A549 (cell line): ENCODE measurements around the gene USP49. TPM values are rescaled to one million over a fixed set of nuclear protein-coding genes. Genes with fewer than 3 reads are reported as not detected.
A peak's percentile ranks its signal among the peaks of the same experiment; 100 is the strongest.

ENCODE experiments used
- ATAC-seq, 2 experiments: fragments of 200-7000 bp in 1 of 2; fragments of >200 bp in 1 of 2; cut with Nextera tagmentation in 1 of 2; cut with Tn5 transposase in 1 of 2; 3 replicates each; pipeline versions ENCODE4 v1.8.0 to v1.9.1; 2018 to 2020; ENCODE audit warnings: mild to moderate bottlenecking in 1 of 2, moderate library complexity in 1 of 2
- CTCF ChIA-PET: fragments of 300-600 bp; sonication (Branson Sonifier 250); formaldehyde crosslinking; extraction: SDS; loops from one replicate; lab custom pipeline; 2021; ENCODE audit warnings: antibody characterized with exemption, inconsistent platforms; lab: Yijun Ruan, JAX
- POLR2A ChIA-PET: fragments of 350-600 bp; formaldehyde crosslinking; extraction: SDS; loops from one replicate; lab custom pipeline; 2021; ENCODE audit warnings: antibody characterized with exemption, inconsistent platforms; lab: Yijun Ruan, JAX
- DNase-seq, 2 experiments: peaks; one replicate each; pipeline versions ENCODE4 v3.0.0 to v3.0.0-alpha.2; 2011 to 2016; ENCODE audit warnings: low read depth in 1 of 2, low spot score in 1 of 2
- FAIRE-seq: peaks from 2 replicates; lab custom pipeline; 2011; peaks lifted over from hg19 to GRCh38; lab: Jason Lieb, UNC
- H3K27ac ChIP-seq, 2 experiments: fragments of >200 bp; sonication (Bioruptor Twin); formaldehyde crosslinking; 3 replicates each; pipeline ENCODE4 v1.5.1; 2016 to 2017
- H3K4me1 ChIP-seq: fragments of >200 bp; sonication (Bioruptor Twin); formaldehyde crosslinking; 3 replicates; pipeline ENCODE4 v1.6.1; 2016
- H3K4me2 ChIP-seq: fragments of >200 bp; sonication (Bioruptor Twin); formaldehyde crosslinking; 3 replicates; pipeline ENCODE4 v1.6.1; 2016
- H3K4me3 ChIP-seq: fragments of >200 bp; sonication (Bioruptor Twin); formaldehyde crosslinking; 3 replicates; pipeline ENCODE4 v1.5.1; 2016
- H3K9me3 ChIP-seq: fragments of >200 bp; sonication (Bioruptor Twin); formaldehyde crosslinking; 3 replicates; pipeline ENCODE4 v1.6.1; 2016
- BCL3 ChIP-seq: fragments of >200 bp; sonication (Bioruptor Twin); formaldehyde crosslinking; IDR thresholded peaks from 3 replicates; pipeline ENCODE4 v1.6.1; 2016
- BHLHE40 ChIP-seq: IDR thresholded peaks from 2 replicates; pipeline ENCODE4 v1.6.1; 2012; ENCODE audit warnings: low read depth, low read length, inconsistent platforms
- CBX2 ChIP-seq: fragments of 200-600 bp; sonication (generic); IDR thresholded peaks from 2 replicates; pipeline ENCODE4 v1.6.1; 2016; ENCODE audit warnings: low read depth, mild to moderate bottlenecking, borderline replicate concordance
- CEBPB ChIP-seq, 2 experiments: fragments of >200 bp in 1 of 2; sonication (Bioruptor Twin) in 1 of 2; formaldehyde crosslinking in 1 of 2; IDR thresholded peaks; 2 replicates each; pipeline ENCODE4 v1.6.1; 2012 to 2016
- CHD2 ChIP-seq: fragments of 150-350 bp; IDR thresholded peaks from 2 replicates; pipeline ENCODE4 v1.6.1; 2014; ENCODE audit warnings: low read length; ENCODE audit not compliant: partially characterized antibody
- CTCF ChIP-seq: fragments of >200 bp; sonication (Bioruptor Twin); formaldehyde crosslinking; IDR thresholded peaks from 3 replicates; pipeline ENCODE4 v1.5.1; 2016
- E2F6 ChIP-seq: IDR thresholded peaks from 2 replicates; pipeline ENCODE4 v1.6.1; 2012; ENCODE audit warnings: low read depth, borderline replicate concordance
- EP300 ChIP-seq, 2 experiments: fragments of >200 bp; sonication (Bioruptor Twin); formaldehyde crosslinking; IDR thresholded peaks; 2 replicates in 1 of 2; 3 replicates in 1 of 2; pipeline ENCODE4 v1.6.1; 2016 to 2017
- FOSL2 ChIP-seq, 2 experiments: fragments of 450-650 bp in 1 of 2; fragments of >200 bp in 1 of 2; sonication (Bioruptor Twin) in 1 of 2; formaldehyde crosslinking; IDR thresholded peaks; 2 replicates each; pipeline versions ENCODE4 v1.5.0 to v1.6.1; 2016 to 2020; ENCODE audit warnings: mild to moderate bottlenecking in 1 of 2, moderate library complexity in 1 of 2
- GATA3 ChIP-seq: IDR thresholded peaks from 2 replicates; pipeline ENCODE4 v1.6.1; 2012; ENCODE audit warnings: borderline replicate concordance
- HEYL ChIP-seq: fragments of 250-450 bp; sonication (Bioruptor Pico); IDR thresholded peaks from 2 replicates; pipeline ENCODE4 v1.8.0; 2021; ENCODE audit warnings: mild to moderate bottlenecking, moderate library complexity
- HMGXB4 ChIP-seq: fragments of 250-450 bp; sonication (Bioruptor Pico); IDR thresholded peaks from 2 replicates; pipeline ENCODE4 v1.5.0; 2021; ENCODE audit warnings: mild to moderate bottlenecking, moderate library complexity, borderline replicate concordance
- HOXB13 ChIP-seq: fragments of 250-450 bp; sonication (Bioruptor Pico); IDR thresholded peaks from 2 replicates; pipeline ENCODE4 v1.5.0; 2020; ENCODE audit warnings: low read depth, mild to moderate bottlenecking, moderate library complexity
- NFE2L2 ChIP-seq: fragments of 150-350 bp; conservative IDR thresholded peaks from 2 replicates; pipeline ENCODE4 v1.6.1; 2014; ENCODE audit warnings: low read length
- NPAS2 ChIP-seq: fragments of 250-450 bp; sonication (Bioruptor Pico); IDR thresholded peaks from 2 replicates; pipeline ENCODE4 v1.8.0; 2022; ENCODE audit warnings: mild to moderate bottlenecking, moderate library complexity, borderline replicate concordance
- PBX3 ChIP-seq: IDR thresholded peaks from 2 replicates; pipeline ENCODE4 v1.6.1; 2012
- POLR2A ChIP-seq: IDR thresholded peaks from 2 replicates; pipeline ENCODE4 v1.6.1; 2012; ENCODE audit warnings: mild to moderate bottlenecking, low read length
- RFX5 ChIP-seq: fragments of 450-650 bp; IDR thresholded peaks from 2 replicates; pipeline ENCODE4 v1.7.1; 2014; ENCODE audit warnings: antibody characterized with exemption, mild to moderate bottlenecking, moderate library complexity
- TFCP2L1 ChIP-seq: fragments of 250-450 bp; sonication (Bioruptor Pico); IDR thresholded peaks from 2 replicates; pipeline ENCODE4 v1.5.0; 2021; ENCODE audit warnings: mild to moderate bottlenecking
- ZNF302 ChIP-seq: fragments of 250-450 bp; sonication (Bioruptor Pico); IDR thresholded peaks from 2 replicates; pipeline ENCODE4 v1.9.0; 2021; ENCODE audit warnings: inconsistent platforms, mild to moderate bottlenecking, moderate library complexity
- WGBS: methylation state at CpG from one replicate; pipeline ENCODE4 v1.1.6; 2017; ENCODE audit errors: missing lambda C conversion rate; 5-methylcytosine and 5-hydroxymethylcytosine counted together
- polyA plus RNA-seq, 4 experiments: library from polyadenylated mRNA; depleted of rRNA in 3 of 4; stranded (reverse); fragments of >200 nt; fragmentation: RNase III in 1 of 4; extraction: RNeasy Plus Mini Kit Qiagen cat#74134 plus additional on column Dnase treatment in 1 of 4; gene quantifications; 2 replicates in 3 of 4; 3 replicates in 1 of 4; pipeline ENCODE4 v1.2.3, GENCODE V29; 2011 to 2017
- TF ChIP-seq, protein P1 (sequence below): fragments of 450-650 bp; IDR thresholded peaks from 2 replicates; pipeline ENCODE4 v1.6.1; 2014; ENCODE audit warnings: antibody characterized with exemption

Gene USP49
- polyA plus RNA-seq, 2 of the 4 experiments (the other 2 are of a cell fraction), result 2.9 to 4.3 TPM

DNA sequence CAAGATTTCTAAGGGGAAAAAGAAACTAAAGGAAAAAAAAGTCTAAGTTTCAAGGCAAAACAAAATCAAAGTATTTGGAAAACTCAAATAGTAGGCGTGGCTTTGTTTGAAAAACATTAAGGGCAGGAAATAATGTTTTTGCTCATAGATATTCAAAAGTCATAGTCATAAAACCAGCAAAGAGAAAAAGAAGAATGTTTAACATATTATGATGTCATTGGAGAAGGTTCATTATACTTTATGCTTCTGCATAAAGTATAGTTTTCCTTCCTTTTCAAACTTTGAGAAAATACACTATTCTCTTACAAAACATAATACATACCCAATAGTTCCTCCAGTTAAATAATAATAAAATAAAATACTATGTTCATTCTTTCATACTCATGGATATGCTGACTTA, 13.7 kb downstream of the USP49 start (continued):
- TF ChIP-seq CTCF (no peak), EP300 (IDR thresholded peaks at IDR 0.05) (no peak)

DNA sequence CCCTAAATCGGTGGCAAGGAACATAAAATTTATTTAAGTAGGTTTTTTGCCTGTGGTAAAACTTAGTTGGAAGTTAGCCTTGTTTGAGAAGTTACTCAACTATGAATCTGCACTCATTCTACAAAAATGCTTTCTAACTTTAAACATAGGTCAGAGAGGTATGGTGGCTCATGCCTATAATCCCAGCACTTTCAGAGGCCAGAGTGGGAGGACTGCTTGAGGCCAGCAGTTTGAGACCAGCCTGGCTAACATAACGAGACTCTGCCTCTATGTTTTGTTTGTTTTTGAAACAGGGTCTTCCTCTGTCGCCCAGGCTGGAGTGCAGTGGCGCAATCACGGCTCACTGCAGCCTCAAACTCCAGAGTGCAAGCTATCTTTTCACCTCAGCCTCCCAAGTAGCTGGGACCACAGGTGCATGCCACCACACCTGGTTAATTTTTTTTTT, 16.2 kb downstream of the USP49 start:
- 68% methylated on average over 5 of the region's 5 CpGs for WGBS
- CTCF ChIA-PET, result no interaction called here
- POLR2A ChIA-PET, result no interaction called here
- FAIRE-seq (no peak), ATAC-seq (no peak), DNase-seq (no peak)
- peaks cover 14% of the 10 kb centered on the region; the same call in 1 of the 3 replicates for H3K4me1 ChIP-seq
- no peak overlapping the region for H3K4me3 ChIP-seq
- H3K4me2 ChIP-seq, result peak overlapping the region; percentile 29; the same call in 1 of the 3 replicates
- H3K9me3 ChIP-seq, result no peaks in the 10 kb centered on the region
- TF ChIP-seq NFE2L2, result no peak
- TF ChIP-seq CEBPB (IDR thresholded peaks at IDR 0.05), result peak in 1 of 2 experiments; percentile 35; a peak in 1 of 4 replicates
- no peak overlapping the region for H3K27ac ChIP-seq

DNA sequence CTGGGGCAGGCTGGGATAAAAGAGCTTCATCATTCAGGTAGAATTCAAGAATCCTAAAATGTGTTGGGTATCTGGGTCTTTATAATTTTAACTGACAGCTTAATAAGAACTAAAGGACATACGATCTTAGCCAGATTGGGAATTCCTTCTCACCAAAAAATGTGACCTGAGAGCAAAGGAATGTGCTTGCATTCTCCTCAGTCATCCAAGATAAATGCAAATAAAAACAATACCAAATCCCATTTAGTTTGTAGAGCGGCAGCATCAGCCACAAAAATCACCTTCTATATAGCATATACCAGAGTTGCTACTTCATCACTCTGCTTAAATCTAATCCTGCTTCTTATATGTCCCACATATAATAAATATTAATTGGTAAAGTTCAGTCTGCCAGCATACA, 16.9 kb downstream of the USP49 start:
- no peak for DNase-seq
- TF ChIP-seq BHLHE40, result no peak
- TF ChIP-seq POLR2A, result no peak
- no peak for TF ChIP-seq TFCP2L1
- TF ChIP-seq, protein P1, sequence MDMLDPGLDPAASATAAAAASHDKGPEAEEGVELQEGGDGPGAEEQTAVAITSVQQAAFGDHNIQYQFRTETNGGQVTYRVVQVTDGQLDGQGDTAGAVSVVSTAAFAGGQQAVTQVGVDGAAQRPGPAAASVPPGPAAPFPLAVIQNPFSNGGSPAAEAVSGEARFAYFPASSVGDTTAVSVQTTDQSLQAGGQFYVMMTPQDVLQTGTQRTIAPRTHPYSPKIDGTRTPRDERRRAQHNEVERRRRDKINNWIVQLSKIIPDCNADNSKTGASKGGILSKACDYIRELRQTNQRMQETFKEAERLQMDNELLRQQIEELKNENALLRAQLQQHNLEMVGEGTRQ, result no peak
- TF ChIP-seq GATA3, result no peak
- TF ChIP-seq ZNF302, result no peak
- no peak for TF ChIP-seq HMGXB4
- TF ChIP-seq BCL3, result no peak
- TF ChIP-seq HOXB13, result no peak
- no peak for TF ChIP-seq RFX5
- no peak for TF ChIP-seq FOSL2 (IDR thresholded peaks at IDR 0.05)
- TF ChIP-seq FOSL2 (CRISPR knock-in tag; IDR thresholded peaks at IDR 0.05), result no peak
- no peak for TF ChIP-seq PBX3
- no peak for TF ChIP-seq CHD2
- no peak for TF ChIP-seq HEYL
- no peak for TF ChIP-seq NPAS2 (CRISPR knock-in tag)
- TF ChIP-seq CBX2, result no peak
- TF ChIP-seq E2F6, result no peak
- peak overlapping the region; percentile 29; the same call in 1 of the 3 replicates for H3K4me2 ChIP-seq
- ATAC-seq, result no peak
- H3K9me3 ChIP-seq, result no peaks in the 10 kb centered on the region
- H3K4me3 ChIP-seq, result no peak overlapping the region
- ChIA-PET POLR2A (no interaction called here), CTCF (interaction anchor here (0.9 kb wide), 1 partner anchor 58 kb away, joined by 3 read pairs; no protein-coding TSS in a partner anchor)
- 53% methylated on average over 2 of the region's 2 CpGs for WGBS
- H3K27ac ChIP-seq, result no peak overlapping the region
- FAIRE-seq, result no peak
- H3K4me1 ChIP-seq, result peaks cover 14% of the 10 kb centered on the region; the same call in 1 of the 3 replicates
